Activated CD4-positive, alpha-beta T cell treated with anti-CD3 and anti-CD28 coated beads for 24 hours (primary cell): ENCODE results near the gene FCHSD2.
A peak's percentile ranks its signal among the peaks of the same experiment; 100 is the strongest.
"Not testable (repeated sequence)": the region's sequence is repeated elsewhere in the genome, so short reads cannot be mapped to it uniquely, and the experiment has no call there.

Source experiments
- DNase-seq, 2 donors: peaks; one replicate each; pipeline ENCODE4 v3.0.0-alpha.2; 2020; ENCODE audit warnings: low read depth in 2 of 2

Gene FCHSD2

GRCh38 chr11:72871119-72871518 lies 271.0 kb downstream of the FCHSD2 start:
- DNase-seq, result no peak

DNA sequence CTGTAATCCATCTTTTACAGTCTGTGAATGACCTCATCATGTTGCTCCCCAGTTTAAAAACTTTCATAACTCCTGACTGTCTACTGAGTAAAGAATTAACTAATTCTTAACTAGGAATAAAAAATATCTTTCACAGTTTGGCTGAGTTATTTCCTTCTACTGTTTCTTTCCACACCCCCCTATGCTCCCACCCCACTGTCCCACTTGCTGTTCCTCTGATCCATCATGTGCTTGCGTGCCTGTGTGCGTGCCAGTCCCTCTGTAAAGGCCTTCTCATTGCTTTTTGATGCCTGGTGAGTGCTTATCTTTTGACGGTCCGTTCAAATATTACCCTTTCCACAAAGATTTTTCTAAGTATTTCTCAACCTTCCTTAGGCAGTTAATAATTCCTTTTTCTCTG lies 272.3 kb downstream of the FCHSD2 start:
- no peak for DNase-seq

DNA sequence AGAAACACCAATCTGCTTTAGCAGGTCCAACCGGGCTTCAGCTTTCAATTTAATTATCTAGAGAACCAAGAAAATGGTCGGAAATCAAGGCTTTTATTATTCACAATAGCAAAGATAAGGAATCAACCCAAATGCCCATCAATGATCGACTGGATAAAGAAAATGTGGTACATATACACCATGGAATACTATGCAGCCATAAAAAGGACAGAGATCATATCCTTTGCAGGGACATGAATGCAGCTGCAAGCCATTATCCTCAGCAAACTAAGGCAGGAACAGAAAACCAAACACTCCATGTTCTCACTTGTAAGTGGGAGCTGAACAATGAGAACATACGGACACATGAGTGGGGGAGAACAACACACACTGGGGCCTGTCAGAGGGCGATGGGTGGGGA lies 274.1 kb downstream of the FCHSD2 start:
- DNase-seq, result no peak

- DNase-seq, result no peak
These were observed 277.1 kb downstream of the FCHSD2 start for GRCh38 chr11:72864702-72865655.

DNA sequence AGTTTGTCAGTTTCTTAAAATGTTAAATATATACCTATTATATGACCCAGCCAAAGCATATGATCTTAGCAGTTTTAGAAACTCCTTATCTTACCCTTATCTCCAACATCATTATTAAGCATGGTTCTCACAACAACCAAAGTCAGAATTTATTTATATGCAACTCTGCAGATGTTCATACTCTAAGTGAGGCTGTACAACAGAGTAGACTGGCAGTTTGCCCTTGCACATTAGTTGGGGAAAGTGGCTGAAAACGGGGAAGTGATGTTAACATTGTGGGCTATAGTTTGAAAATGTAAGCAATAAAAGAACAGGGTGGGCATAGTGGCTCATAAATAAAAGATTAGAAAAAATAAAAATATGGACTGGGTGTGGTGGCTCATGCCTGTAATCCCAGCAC lies 278.2 kb downstream of the FCHSD2 start:
- DNase-seq, result no peak

GRCh38 chr11:72863091-72863490 lies 279.0 kb downstream of the FCHSD2 start:
- no peak for DNase-seq

GRCh38 chr11:72860592-72860991 lies 281.5 kb downstream of the FCHSD2 start:
- no peak for DNase-seq

GRCh38 chr11:72860010-72860409 lies 282.1 kb downstream of the FCHSD2 start:
- no peak for DNase-seq

DNA sequence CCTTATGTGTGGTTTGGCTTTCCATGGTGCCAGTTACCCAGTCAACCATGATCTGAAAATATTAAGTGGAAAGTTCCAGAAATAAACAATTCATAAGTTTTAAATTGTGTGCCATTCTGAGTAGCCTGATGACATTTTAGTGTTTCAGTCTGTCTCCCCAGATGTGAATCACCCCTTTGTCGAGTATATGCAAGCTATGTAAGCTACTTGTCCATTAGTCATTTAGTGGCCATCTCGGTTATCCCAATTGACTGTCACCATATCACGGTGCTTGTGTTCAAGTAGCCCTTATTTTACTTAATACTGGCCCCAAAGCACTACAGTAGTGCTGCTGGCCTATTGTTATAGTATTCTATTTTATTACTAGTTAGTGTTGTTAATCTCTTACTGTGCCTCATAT lies 283.0 kb downstream of the FCHSD2 start:
- no peak for DNase-seq

DNA sequence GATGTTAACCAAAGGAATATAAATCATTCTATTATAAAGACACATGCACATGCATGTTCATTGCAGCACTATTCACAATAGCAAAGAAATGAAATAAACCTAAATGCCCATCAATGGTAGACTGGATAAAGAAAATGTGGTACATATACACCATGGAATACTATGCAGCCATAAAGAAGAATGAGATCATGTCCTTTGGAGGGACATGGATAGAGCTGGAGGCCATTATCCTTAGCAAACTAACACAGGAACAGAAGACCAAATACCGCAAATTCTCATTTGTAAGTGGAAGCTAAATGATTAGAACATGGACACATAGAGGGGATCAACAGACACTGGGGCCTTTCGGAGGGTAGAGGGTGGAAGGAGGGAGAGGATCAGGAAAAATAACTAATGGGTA lies 283.9 kb downstream of the FCHSD2 start:
- not testable (repeated sequence) for DNase-seq

- DNase-seq, result no peak
These were observed 285.4 kb downstream of the FCHSD2 start for GRCh38 chr11:72856551-72857345.

DNA sequence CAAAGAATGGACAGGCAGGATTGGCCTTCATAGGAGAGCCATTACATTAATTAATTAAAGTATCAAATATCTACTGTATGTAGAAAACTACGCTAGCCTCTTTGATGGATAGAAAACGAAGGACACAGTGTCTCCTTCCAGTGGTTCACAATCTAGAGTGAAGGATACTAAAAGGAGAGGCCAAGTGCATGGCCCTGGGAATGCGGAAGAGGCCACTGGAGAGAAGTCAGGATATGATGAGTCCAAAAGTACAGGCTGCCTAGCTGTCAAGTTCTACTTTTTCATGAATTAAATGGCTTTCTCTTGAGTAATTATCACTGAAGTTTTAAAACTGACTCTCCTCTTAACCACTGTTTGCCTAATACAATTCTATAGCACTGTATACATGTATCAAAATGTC lies 286.1 kb downstream of the FCHSD2 start:
- no peak for DNase-seq

- no peak for DNase-seq
These were observed 290.4 kb downstream of the FCHSD2 start for GRCh38 chr11:72851726-72852125.

GRCh38 chr11:72850832-72851231 lies 291.3 kb downstream of the FCHSD2 start:
- DNase-seq, result no peak

GRCh38 chr11:72848846-72849466 lies 293.2 kb downstream of the FCHSD2 start:
- DNase-seq, result peak in 1 of 2 donors; percentile 16

DNA sequence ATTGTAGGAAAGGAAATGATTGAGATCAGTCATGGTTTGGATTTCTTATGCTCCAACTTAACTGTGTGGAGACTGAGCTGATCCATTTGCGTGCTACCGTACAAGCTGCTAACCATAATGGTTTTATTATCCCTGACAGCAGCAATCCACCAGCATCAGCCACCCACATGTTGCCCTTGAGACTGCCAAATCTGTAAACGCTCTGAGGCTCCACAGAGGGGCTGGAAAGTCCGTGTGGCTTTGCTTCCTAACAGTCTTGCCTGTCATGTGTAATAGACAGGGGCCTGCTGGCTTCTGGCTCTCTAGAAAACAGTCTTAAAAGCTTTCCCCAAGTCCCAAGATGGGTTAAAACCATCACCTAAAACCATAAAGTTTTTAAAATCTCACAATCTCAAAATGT lies 297.8 kb downstream of the FCHSD2 start:
- no peak for DNase-seq

DNA sequence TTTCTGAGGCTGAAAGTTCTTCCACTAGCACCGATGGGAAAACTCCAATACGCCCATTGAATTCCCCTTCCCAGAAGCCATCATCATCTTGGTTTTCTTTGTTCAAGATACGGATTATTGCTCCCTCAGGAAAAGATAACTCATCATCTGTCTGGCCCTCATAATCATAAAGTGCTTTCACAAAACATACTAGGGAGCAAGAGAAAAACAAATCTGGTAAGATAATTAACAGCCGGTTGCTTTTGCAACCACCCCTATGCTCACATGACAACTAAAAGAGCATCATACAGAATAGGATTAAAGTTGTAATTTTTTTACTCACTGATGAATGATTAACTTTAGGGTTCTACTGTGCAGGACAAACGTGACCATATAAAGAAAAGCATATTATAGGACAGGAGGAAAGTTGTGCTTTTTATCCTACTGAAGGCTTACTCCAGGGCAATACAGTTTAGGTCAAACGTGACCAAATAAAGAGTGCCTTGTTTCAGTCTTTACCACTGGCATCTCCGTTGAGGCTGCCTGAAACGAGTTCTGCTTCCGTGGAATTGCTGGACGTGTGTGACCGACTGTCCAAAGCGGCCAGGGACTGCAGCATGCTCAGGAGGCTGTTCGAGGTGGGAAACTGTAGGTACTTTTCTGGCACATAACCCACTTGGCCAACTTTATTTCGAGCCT lies 299.3 kb downstream of the FCHSD2 start:
- no peak for DNase-seq

GRCh38 chr11:72842126-72842525 lies 300.0 kb downstream of the FCHSD2 start:
- DNase-seq, result no peak

DNA sequence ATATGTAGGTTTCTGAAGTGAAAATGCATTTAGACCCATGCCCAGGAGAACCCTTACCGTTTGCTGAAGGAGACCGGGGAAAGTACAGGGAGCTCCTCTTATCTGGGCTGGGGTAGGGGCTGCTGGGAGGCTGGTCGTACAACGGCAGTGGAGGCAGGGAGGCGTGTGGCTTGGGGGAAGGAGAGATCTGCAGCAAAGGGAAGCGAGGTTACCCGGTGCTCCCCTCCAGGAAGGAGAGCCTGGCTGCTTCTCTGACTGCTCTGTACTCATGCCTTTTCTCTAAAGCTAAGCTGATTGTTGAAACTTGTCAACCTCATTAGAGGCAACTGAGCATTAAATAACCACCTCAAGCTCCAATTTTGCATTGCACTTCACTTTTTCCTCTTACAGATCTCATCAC lies 300.7 kb downstream of the FCHSD2 start:
- no peak for DNase-seq

DNA sequence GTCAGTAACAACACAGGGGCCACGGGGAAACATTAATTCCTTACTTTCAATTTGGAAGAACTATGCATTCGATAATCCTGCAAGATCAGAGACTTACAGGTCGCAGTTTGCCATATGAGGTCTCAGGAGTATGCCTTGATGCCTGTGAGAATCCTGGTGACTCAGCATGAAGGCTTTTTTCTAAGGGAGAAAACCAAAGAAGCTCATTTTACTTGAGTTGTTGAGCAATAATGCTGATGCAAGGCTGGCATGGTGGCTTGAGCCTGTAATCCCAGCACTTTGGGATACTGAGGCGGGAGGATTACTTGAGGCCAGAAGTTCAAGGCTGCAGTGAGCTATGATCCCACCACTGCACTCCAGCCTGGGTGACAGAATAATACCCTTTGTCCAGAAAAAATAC lies 301.3 kb downstream of the FCHSD2 start:
- no peak for DNase-seq

GRCh38 chr11:72838691-72839305 lies 303.3 kb downstream of the FCHSD2 start:
- DNase-seq, result no peak
